IPS DF 19.7 (cell line): ENCODE results near the gene CDIP1.
A peak's percentile ranks its signal among the peaks of the same experiment; 100 is the strongest.

Experiments used
- DNase-seq: peaks from one replicate; pipeline ENCODE4 v3.0.0-alpha.2; 2013; ENCODE audit warnings: low read depth, low spot score

CDIP1 gene

DNA sequence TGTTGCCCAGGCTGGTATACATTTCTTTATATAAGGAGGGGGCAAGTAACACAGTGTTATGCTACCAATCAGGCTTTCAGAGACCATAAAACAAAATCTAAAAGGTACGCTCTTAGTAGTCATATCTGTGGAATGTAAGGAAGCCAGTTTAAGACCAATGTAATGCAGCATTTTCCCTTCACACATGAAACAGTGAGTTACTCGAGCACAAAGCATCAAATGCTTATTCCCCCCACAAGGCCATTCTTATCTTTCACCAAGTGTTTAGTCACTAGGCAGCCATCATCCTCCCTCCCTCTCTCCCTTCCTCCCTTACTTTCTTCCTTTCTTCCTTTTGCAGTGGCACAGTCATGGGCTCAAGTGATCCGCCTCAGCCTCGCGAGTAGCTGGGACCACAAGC is 49.5 kb downstream of the CDIP1 start:
- no peak for DNase-seq

DNA sequence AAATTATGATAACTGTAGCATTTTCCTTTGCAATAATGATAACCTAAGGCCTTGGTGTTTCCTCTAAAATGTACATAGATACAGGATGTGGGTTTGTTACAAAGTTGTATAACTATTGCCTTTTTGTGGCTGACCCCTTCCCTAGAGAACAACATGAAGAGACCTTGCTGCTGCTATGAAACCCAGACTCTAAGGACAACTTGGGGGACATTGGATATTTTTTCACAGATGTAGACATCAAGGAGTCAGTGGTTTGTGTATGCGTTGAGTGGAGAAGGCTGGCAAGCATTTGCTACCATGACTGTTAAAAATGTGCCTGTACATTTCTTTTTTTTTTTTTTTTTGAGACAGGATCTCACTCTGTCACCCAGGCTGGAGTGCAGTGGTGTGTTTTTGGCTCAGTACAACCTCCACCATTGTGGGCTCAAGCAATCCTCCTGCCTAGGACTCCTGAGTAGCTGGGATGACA is 50.0 kb downstream of the CDIP1 start:
- no peak for DNase-seq

DNA sequence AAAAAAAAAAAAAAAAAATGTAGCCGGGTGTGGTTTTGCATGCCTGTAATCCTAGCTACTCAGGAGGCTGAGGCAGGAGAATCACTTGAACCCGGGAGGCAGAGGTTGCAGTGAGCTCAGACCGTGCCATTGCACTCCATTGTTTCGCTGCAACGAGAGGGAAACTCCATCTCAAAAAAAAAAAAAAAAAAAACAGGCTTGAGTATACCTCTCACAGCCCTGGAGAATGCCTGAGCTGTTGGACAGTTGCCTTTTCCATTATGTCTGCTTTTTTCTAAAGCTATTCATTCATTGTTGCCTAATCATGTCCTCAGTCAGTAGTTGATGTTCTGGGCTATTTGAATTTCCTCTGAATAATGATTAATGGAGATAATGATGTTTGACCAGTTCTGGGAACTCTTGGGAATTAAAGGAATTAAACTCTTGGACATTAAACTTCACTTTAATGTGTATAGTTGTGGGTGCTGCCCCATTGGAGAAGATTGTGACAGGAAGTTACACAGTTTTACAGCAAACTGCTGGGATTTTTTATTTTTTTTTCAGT is 50.5 kb downstream of the CDIP1 start:
- no peak for DNase-seq

DNA sequence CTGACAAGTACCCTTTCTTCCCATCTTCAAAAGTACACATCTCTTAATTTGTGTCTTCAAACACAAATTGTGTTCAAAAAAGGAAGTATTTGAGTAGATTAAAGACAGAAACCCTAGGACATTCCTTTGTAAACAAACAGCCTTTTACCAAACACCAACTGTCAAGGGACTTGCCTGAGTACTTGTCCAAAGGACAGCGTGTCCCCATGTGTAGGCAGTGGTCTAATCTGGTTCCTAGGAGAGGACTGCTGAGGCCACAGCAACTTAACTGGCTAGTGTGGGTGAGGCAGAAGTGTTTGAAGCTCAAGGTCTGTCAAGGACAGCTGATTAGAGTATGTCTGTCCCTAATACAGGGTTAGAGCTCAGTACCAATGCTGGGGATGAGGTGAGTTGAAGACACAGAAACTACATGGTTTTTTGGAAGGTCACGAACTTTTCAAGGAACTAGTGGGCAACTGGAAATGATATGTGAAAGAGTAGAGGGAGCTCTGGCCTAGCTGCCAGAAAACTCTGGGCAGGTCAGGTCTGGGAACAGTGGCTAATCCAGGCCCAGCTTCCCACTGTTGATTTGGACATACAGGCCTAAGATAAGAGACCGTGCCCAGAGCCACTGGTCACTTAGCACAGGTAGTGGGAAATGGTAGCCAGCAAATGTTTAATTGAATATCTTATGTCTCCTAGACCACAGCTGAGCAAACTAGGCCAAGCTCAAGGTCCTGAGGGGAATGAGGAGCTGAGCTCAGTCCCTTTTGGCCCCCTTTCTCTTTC is 52.3 kb downstream of the CDIP1 start:
- no peak for DNase-seq

DNA sequence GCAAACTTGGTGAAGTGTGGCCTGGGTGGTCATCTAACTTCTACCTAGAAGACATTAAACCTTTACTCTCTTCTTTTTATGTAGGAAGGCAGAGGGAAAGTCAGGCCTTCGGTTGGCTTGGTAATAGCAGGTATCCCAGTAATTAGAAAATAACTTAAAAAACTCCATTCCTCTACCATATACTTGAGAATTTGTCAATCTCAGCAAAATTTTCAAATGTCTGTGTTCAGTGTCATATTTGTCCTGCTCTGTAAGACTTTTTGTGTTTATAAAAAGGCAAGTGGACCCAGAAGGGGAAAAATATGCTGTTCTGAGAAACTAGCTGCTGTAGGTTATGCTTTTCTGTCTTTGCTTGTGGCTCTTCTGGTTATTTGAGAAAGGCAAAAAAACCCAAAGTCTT is 56.6 kb downstream of the CDIP1 start:
- DNase-seq: no peak

DNA sequence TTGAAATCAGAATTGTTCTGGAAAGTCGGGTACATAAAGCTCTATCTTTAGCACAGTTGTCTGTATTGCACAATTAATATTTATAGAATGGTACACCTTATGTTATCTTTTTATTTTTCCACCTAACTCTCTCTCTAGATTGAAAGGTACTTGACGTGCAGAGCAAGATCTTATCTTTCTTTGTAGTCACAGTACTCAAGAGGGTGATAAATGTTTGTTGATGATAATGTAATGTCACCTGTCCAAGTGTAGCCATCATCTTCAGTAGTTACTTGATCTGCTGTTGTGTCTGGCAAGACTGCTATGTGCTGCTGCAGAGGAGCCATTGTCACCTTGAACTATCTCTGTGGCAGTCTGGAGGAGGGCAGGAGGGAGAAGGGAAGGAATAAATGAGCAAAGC is 57.0 kb downstream of the CDIP1 start:
- no peak for DNase-seq

DNA sequence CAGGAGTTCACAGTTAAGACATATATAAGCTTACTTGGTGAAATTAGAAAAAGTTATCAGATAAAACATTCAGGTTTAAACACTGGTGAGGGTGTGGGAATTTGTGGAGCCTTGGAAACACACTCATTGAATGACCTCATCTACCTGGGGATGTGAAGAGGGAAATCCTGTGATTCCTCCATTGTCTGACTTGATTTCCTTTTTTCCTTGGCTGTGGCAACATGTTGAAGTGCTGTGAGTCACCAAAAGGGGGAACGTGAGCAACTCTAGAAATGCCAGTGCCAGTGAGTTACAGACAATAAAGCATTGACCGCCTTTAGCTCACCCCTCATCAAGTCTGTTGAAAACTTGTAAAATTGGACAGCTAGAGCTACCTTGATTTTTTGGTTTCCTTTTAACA is 60.6 kb downstream of the CDIP1 start:
- DNase-seq: no peak

DNA sequence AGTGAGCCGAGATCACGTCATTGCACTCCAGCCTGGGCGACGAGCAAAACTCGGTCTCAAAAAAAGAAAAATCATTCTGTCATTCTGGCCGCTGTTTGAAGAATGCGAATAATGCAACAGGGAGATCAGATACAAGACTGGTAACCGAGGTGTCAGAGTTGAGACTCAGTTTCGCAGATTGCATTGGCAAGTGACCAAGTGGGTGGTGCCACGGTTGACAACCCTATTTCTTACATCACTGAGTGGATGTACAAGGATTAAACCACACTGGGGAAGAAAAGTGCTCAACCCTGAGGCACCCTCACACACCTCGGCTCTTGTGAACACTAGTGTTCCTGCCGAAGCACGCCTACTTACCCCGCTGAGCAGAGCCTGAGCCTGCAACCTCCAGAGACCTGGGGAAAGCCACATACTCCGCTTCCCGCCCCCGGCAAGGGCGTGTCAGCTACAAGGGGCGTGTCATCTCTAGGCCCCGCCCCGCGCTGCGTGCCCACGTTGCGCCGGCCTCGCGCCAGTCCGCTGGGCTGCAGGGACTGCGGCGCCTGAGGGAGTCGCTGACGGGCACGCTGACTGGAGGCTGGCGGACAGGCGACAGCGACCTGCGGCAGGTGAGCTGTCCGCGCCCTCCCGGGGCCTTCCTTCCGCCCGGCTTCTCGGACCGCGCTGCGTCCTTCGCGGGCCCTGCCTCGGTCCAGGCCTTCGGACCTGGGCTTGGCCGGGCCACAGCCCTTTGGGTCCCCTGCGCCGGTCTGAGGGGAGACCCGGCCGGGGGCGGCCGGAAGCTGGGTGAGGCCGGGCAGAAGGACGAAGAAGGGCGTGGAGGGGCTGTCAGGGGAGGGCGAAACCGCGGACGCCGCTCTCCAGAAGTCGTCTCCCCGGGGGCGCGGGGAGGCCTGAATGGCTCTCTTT is 62.4 kb downstream of the CDIP1 start, which contains the start of gene HMOX2:
TSS of gene HMOX2 (plus strand) at position 519 of the 909 bp plus-strand sequence. CDS start 29,127 bp downstream, outside the sequence.
- DNase-seq: peak; percentile 59

DNA sequence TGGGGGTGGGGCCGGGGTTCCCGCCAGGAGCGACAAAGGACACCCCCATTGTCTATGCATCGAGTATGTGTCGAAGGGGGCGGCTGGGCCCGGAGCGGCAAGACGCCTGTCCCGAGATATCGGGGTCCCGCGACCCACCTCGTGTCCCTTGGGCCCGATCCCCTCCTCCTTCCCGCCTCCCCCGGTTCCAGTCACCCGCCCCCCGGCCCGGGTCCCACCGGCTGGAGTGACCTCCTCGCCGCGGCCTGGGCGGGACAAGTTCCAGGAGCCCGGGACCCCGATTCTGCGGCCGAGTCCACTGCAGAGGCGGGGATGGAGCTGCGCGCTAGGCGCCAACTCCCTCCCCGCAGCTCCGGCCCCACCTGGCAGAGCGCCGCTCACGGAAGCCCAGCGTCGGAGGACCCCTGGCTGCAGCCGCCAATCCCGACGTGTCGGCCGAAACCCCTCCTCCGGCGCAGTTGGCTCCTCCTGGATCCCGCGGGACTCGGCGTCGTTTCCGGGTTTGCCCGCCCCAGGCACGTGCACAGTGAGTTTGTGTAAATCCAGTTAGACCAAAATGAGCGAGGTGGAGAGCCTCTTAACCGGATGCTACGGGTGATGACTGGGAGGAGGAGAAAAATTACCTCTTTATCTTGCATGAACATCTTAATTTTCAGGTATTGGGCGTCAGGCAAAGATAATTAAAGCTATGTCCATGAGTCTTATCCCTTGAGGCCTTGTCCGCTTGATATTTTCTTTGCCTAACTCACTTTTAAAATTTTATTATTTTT is 64.2 kb downstream of the CDIP1 start, which contains the start of gene NMRAL1:
TSS of gene NMRAL1 (minus strand) at position 434 of the 770 bp plus-strand sequence. CDS start 493 bp downstream, outside the sequence.
- DNase-seq: peak; percentile 79

DNA sequence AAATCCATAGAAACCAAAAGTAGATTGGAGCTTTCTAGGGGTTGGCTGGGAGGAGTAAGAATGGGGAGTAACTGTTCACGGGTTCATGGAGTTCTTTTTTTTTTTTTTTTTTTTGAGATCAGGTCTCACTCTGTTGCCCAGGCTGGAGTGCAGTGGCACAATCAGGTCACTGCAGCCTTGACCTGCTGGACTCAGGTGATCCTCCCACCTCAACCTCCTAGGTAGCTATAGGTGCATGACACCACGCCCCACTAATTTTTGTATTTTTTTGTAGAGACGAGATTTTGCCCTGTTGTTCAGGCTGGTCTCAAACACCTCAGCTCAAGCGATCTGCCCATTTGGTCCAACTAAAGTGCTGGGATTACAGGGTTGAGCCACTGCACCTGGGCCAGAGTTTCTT is 65.7 kb downstream of the CDIP1 start:
- DNase-seq: no peak

DNA sequence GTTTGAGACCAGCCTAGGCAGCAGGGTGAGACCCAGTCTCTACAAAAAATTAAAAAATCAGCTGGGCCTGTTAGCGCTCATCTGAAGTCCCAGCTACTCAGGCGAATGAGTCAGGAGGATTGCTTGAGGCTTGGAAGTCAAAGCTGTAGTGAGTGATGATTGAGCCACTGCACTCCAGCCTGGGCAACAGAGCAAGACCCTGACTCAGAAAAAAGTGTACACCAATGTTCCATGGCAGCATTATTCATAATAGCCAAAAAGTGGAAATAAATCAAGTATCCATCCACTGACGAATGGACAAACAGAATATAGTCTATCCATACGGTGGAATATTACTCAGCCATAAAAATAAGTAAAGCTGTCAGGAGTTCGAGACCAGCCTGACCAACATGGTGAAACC is 66.7 kb downstream of the CDIP1 start:
- DNase-seq: no peak

DNA sequence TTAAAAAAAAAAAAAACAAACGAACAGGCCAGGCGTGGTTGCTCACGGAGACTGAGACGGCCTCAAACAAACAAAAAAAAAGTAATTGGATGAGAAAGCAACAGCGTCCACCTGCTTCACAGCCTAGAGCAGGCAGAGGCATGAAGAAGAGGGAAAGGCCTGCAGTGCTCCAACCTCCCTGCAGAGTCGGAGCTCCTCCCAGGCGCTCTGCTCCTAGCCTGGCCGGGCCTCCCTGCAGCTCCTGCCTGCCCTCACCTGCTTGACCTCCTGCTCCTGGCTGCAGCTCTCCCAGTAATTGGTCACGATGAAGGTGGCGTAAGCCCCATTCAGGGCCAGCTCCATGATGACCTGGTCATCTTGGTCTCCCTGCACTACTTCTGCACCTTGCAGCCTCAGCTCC is 69.6 kb downstream of the CDIP1 start:
- DNase-seq: no peak

DNA sequence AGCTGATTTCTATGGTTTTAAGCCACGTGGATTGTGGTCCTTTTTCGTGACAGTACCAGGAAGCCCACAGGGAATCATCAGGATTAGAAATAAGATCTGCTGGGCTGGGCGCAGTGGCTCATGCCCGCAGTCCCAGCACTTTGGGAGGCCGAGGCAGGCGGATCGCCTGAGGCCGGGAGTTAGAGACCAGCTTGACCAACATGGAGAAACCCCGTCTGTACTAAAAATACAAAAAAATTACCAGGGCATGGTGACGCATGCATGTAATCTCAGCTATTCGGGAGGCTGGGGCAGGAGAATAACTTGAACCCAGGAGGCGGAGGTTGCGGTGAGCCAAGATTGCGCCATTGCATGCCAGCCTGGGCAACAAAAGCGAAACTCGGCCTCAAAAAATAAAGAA is 70.7 kb downstream of the CDIP1 start:
- no peak for DNase-seq

DNA sequence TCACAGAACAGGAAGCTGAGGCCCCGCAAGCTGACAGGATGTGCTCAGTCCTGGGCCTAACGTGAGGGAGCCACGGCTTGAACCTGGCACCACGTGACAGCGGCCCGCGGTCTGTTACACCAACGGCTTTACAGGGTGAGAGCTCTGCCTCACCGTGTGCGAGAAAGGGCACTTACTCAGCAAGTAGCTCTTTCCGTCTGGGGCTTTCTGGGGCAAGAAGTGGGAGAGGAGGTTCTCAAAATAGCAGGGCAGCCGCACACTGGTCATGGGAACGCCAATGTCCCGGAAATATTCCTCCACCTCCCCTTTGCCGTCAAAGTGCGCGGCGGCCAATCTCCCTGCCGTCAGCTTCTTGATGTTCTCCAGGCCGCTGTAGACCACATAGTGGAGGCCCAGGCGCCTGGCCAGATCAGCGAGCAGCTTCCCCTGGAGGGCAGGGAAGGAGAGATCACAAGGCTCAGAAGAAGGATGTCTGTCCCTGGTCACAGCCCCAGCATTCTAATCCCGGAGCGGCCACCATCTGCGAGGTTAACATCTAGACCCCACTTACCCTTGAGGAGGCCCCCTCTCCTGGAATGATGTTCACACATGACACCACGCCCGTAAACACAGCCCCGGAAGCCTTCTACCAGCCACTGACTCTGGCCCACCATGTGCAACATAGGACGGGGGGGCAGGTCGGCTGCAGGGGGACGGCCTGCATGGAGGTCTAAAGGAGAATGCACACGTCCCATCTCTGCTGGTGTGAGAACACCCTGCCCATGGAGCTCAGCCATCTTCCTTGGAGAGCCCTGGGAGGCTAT is 72.4 kb downstream of the CDIP1 start:
- DNase-seq: no peak

DNA sequence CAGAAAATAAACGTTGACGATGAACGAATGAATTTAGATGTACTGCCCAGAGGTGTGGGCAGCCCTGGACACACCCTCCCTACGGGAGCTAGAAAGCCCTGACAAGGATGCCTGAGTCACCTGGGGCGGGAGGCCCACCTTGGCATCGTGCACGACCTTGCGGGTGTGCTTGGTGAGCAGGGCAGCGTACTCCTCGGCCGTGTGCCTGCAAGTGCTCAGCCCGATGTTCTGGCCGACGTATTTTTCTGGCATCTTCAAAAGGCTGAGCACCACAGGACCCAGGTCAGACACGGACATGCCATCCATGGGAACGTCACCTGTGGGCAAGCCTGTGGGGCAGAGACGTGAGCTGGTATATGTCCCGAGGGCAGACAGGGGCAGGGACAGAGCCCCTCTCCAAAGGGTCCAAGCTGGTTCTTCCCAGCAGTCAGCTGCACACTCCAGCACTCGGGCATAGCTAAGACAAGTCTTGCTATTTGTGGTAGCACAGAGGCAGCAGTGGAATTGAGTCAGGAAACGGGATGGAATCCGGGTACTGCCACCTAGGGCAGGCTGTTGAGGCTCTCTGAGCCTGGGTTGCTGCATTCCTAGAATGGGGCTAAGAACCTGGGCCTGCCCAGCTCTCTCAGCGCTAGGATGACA is 74.9 kb downstream of the CDIP1 start:
- no peak for DNase-seq

DNA sequence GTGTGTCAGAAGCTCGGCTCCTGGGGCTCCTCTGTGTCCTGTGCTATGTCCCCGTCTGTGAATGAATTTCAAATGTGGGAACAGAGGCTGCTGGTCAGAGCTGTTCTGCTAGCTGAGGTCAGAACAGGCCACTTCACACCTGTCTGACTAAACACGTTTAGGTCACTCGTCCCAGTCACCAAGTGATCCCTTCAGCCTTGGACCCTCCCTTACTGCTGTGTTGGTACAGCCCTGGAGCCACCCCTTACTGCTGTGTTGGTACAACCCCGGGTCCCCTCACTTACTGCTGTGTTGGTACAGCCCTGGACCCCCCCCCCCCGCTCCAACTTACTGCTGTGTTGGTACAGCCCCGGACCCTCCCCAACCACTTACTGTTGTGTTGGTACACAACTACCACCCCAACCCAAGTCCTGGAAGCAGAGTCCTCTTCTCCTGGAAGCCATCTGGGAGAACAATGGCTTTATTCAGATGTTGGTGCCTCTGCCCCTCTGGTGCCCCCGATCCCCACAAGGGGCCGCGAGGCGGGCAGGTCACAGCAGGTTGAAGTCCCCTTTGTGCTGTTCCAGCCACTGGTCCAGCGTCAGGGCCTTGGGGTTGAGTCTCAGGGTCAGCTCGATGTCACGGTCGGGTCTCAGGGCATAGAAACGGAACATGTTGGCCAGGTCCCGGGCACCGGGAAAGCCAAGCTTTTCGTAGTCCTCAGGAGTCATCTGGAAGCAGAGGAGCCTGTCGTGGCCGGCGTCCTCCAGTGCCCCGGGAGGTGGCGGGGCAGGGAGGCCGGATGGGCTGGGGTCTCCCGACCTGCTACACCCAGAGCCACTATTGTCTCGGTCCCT is 77.1 kb downstream of the CDIP1 start:
- no peak for DNase-seq

DNA sequence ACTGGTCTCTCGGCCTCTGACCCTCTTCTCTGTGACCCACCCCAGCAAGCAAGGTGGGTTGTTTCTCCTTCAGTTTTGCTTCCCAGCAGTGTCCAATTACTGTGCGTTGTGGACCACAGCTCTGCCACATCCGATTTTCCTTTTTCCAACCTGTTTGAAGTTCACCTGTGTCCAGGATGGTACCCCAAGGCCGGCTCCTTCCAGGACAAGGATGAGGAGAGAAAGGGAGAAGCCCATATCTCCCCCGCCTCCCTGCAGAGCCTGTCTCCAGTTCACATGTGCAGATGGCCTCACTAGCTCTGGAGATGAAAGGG is 77.7 kb downstream of the CDIP1 start:
- DNase-seq: no peak
